GM12801 (cell line): ENCODE data around the gene EXOC4.

Source experiments
- TF ChIP-seq, protein P1 (sequence below): IDR thresholded peaks from one replicate; pipeline ENCODE4 v1.5.1; 2011; ENCODE audit warnings: control low read depth; ENCODE audit not compliant: insufficient read length; ENCODE audit errors: extremely low read depth

Gene EXOC4

DNA sequence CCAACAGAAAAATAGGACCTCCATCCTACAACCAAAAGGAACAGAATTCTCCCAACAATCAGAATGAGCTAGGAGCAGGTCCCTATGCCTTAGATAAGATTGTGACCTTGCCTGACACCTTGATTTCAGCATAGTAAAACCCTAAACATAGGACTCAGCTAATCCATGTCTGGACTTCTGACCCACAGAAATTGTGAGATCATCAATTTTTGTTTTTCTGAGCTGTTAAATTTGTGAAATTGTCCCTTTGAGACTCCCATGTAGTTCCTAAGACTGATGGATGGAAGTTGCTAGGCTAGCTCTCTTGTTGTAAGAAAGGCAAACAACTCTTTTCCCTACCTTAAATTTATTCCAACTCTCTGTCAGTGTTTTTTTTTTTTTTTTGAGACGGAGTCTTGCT lies 244.2 kb downstream of the EXOC4 start:
- TF ChIP-seq, protein P1, sequence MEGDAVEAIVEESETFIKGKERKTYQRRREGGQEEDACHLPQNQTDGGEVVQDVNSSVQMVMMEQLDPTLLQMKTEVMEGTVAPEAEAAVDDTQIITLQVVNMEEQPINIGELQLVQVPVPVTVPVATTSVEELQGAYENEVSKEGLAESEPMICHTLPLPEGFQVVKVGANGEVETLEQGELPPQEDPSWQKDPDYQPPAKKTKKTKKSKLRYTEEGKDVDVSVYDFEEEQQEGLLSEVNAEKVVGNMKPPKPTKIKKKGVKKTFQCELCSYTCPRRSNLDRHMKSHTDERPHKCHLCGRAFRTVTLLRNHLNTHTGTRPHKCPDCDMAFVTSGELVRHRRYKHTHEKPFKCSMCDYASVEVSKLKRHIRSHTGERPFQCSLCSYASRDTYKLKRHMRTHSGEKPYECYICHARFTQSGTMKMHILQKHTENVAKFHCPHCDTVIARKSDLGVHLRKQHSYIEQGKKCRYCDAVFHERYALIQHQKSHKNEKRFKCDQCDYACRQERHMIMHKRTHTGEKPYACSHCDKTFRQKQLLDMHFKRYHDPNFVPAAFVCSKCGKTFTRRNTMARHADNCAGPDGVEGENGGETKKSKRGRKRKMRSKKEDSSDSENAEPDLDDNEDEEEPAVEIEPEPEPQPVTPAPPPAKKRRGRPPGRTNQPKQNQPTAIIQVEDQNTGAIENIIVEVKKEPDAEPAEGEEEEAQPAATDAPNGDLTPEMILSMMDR, result no peak

DNA sequence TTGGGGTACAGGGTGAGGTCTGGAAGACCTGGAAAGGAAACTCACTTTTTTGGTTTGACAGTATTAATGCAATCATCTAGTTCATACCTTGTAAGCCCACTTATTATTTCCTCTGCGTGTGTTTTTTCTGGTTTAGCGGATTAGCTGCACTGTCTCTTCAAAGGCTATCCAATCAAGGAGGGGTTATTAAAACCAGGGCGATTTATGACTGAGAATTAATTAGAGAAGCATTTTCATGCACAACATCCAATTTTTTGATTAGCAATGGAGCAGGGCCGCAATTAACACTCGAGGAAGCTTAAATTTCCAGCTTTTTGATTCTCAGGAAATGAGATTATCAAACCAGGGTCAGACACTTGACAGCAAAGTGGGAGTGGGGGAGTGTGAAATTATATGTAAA lies 248.9 kb downstream of the EXOC4 start:
- TF ChIP-seq, protein P1, result no peak

DNA sequence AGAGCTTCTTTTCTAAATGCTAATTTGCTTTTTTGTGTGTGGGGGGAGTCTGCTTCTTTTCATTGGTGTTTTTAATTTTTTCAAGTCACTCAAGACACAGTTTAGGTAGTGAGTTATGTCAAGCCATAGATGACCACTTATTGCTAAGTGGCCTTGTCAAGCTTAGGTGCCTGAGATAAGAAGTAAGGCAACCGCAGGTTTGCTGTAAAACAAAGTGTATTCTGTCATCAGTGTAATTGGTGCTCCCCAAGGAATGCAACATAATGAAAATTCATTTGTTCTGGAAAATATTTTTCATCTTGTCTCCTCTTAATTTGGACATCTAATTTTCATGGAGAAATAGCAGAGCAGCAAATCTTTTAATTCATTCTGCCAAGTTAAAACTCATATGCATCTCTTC lies 249.6 kb downstream of the EXOC4 start:
- TF ChIP-seq, protein P1, result no peak

DNA sequence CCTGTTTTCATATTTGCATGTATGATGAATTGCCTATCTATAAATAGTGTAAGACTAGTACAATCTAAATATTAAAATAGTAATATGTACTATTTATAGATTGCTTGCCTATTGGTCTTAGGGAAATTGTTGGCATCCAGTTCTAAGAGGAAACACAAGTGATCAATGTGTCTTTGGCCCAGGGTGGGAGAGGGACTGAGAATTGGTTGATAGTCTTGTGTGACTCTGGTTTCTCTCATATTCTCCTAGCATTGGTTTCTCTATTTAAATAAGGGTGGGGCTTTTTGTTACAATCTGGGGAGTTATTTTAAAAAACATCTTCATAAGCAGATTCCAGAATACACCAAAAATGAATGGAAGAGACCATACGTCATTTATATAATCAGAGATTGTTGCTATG lies 250.1 kb downstream of the EXOC4 start:
- TF ChIP-seq, protein P1, result no peak

DNA sequence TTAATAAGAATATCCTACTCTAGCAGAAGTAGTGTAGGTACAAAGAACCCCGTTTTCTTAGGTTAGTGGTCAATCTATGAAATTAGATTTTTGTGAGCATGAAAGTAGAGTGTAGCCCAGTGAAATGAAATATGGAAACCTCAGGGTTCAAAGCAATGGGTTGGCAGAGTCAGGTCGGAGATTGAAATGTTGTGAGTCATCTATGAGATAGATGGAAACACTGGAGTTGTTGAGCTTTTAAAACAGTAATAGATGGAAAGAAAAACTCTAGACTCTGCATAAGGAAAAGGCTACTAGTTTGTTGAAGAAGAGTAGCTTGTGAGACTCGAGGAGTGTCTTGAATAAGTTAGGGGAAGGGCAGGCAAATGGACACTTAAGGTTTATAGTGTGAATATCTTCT lies 251.9 kb downstream of the EXOC4 start:
- TF ChIP-seq, protein P1, result no peak

DNA sequence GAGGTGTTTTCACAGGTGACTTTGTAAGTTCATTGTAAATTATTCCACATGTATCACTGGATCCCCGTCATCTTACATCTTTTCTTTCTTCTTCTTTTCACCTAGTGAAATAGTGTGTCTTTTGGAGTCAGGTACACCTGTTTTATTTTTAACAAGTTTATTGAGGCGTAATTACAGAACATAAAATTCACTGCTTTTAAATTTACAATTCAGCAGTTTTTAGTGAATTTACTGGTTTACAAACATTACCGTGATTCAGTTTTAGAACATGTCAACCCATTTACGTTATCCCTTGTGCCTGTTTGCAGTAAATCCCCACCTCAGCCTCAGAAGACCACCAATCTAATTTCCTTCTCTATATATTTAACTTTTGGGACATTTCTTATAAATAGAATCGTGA lies 256.9 kb downstream of the EXOC4 start:
- TF ChIP-seq, protein P1, result no peak

DNA sequence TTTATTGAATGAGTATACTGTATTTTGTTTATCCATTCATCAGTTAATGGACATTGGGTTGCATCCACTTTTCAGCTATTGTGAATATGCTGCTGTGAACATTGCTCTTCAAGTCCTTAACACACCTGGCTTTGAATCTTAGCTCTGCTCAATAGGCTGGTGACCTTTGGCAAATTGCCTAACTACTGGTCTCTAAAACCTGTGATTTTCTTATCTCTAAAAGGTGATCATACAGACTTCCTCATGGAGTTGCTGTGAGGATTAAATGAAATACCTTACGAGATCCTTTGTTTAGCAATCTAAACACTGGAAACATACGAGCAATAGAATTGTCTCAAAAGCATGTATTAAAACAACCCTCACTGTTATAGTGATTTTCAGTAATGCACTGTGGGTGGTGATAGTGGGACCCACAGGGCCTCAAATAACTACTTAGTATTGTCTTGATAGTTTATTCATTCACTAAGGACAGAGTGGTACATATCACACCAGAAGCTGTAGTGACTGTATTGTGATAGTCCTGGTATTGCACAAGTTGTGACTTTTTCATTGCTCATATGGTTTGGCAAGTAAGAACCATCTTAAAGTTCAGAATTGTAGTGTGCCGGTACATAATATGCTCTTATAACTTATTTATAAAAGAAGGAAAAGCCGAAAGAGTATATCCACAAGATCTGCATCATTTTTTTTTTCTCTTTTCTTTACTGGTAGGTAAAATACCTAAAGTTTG lies 257.6 kb downstream of the EXOC4 start:
- TF ChIP-seq, protein P1, result no peak
